ENCODE measurements around the gene HOXC13. TPM values are rescaled to one million over a fixed set of nuclear protein-coding genes. Genes with fewer than 3 reads are reported as not detected.

HOXC13 gene
- total RNA-seq, 2 experiments from 2014 or later, result not detected

- peaks cover 85% of the 10 kb centered on the region for H3K27me3 Mint-ChIP-seq
- H3K36me3 Mint-ChIP-seq (ENCODE audit: low read depth), result peaks cover 2% of the 10 kb centered on the region
- CTCF ChIA-PET, result interaction anchor here (1.0 kb wide), 1 partner anchor 10 kb away, joined by 3 read pairs; no protein-coding TSS in a partner anchor
- ATAC-seq (peak; percentile 42), DNase-seq (peak; percentile 61)
- H3K9me3 Mint-ChIP-seq, result no peaks in the 10 kb centered on the region
- TF ChIP-seq CTCF (IDR thresholded peaks at IDR 0.05), result no peak
- H3K4me3 Mint-ChIP-seq, result no peak overlapping the region
- POLR2A ChIA-PET, result no interaction called here
- H3K27ac Mint-ChIP-seq, result no peak overlapping the region
- H3K4me1 Mint-ChIP-seq (ENCODE audit: low read depth), result peaks cover 26% of the 10 kb centered on the region
- intact Hi-C loops (cut with micrococcal nuclease), result no loop called here
Measured at GRCh38 chr12:53965281-53966084, 26.9 kb downstream of the HOXC13 start.

- no peak for DNase-seq
- Mint-ChIP-seq H3K4me1 (ENCODE audit: low read depth) (peaks cover 25% of the 10 kb centered on the region), H3K4me3 (peak overlapping the region; percentile 12), H3K27me3 (peaks cover 87% of the 10 kb centered on the region), H3K9me3 (no peaks in the 10 kb centered on the region), H3K36me3 (ENCODE audit: low read depth) (peaks cover 2% of the 10 kb centered on the region), H3K27ac (no peak overlapping the region)
- no peak for TF ChIP-seq CTCF (IDR thresholded peaks at IDR 0.05)
- ATAC-seq, result no peak
- intact Hi-C loops (cut with micrococcal nuclease), result no loop called here
- CTCF ChIA-PET, result interaction anchor here (0.6 to 1.3 kb wide), 4 partner anchors 19 to 68 kb away, joined by 3 to 5 read pairs (median 5); partner anchors contain the start of genes HOXC10 and HOXC5
- POLR2A ChIA-PET, result no interaction called here
Measured at GRCh38 chr12:53966085-53966384, 27.4 kb downstream of the HOXC13 start.

DNA sequence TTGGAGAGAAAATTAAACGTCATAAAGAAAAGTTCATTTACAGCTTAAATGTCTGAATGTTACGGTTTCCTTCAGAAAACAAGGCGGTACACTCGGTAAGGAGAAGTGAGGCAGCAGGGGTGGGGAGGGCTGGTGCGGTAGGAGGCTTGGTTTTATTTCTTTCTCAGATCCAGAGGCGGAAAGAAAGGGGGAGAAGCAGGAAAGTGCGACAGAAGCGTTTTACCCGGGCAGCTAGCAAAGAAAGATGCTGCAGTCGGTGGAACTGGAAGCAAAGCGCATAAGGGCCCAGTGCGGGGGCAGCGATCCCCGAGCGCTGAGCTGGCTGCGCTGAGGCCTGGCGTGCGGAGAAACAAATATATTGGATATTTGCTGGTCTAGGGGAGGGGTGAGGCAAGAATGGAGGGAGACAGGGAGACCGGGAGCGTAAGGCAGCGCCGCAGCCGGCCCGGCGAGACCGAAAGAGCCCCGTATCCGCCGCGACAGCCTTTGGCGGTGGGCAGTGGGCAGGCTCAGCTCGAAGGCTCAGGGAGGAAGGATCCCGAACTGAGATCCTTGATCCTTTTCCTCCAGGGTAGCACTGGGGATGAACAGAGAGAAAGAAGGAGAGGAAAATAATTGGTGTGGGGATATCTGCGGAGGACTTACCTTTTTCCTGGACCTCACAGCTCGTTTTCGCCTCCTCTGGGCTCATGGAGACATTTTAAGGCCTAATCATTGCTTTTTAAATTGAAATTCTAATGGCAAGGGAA, 27.9 kb downstream of the HOXC13 start:
- ATAC-seq (no peak), DNase-seq (no peak)
- Mint-ChIP-seq H3K4me3 (peak overlapping the region; percentile 12), H3K27ac (no peak overlapping the region), H3K36me3 (ENCODE audit: low read depth) (peaks cover 2% of the 10 kb centered on the region), H3K4me1 (ENCODE audit: low read depth) (peaks cover 25% of the 10 kb centered on the region), H3K27me3 (peaks cover 92% of the 10 kb centered on the region), H3K9me3 (no peaks in the 10 kb centered on the region)
- TF ChIP-seq CTCF (IDR thresholded peaks at IDR 0.05), result no peak
- ChIA-PET CTCF (interaction anchor here (0.6 to 1.3 kb wide), 4 partner anchors 19 to 68 kb away, joined by 3 to 5 read pairs (median 5); partner anchors contain the start of genes HOXC10 and HOXC5), POLR2A (interaction anchor here (0.7 kb wide), 1 partner anchor 242 kb away, joined by 3 read pairs; no protein-coding TSS in a partner anchor)
- intact Hi-C loops (cut with micrococcal nuclease), result no loop called here

- Mint-ChIP-seq H3K27me3 (peaks cover 93% of the 10 kb centered on the region), H3K4me3 (no peak overlapping the region), H3K27ac (no peak overlapping the region), H3K36me3 (ENCODE audit: low read depth) (peaks cover 3% of the 10 kb centered on the region), H3K4me1 (ENCODE audit: low read depth) (peaks cover 25% of the 10 kb centered on the region), H3K9me3 (peaks cover 1% of the 10 kb centered on the region)
- no peak for TF ChIP-seq CTCF (IDR thresholded peaks at IDR 0.05)
- ATAC-seq, result no peak
- ChIA-PET CTCF (interaction anchor here (1.2 to 1.4 kb wide), 3 partner anchors 38 to 66 kb away, joined by 3 to 5 read pairs (median 5); partner anchors contain the start of gene HOXC5), POLR2A (no interaction called here)
- intact Hi-C loops (cut with micrococcal nuclease), result no loop called here
- DNase-seq, result no peak
Measured at GRCh38 chr12:53967421-53967925, 28.8 kb downstream of the HOXC13 start.

Measured in activated CD8-positive, alpha-beta T cell treated with anti-CD3 and anti-CD28 coated beads for 36 hours (primary cell).